ENCODE data around the gene RNF144B. TPM values are rescaled to one million over a fixed set of nuclear protein-coding genes. Genes with fewer than 3 reads are reported as not detected.

RNF144B gene
- total and polyA plus RNA-seq, 2 of the 13 experiments (the other 11 are each of a cell fraction or from before 2014, with no cell fraction given): 1.8 to 4.3 TPM

- TF ChIP-seq ZNF414 (CRISPR knock-in tag; IDR thresholded peaks at IDR 0.05) (no peak), ISL2 (CRISPR knock-in tag; IDR thresholded peaks at IDR 0.05) (0 out of 2 replicates have a peak, but pooled peaks have one; percentile 15), PHB2 (IDR thresholded peaks at IDR 0.05; ENCODE audit: partially characterized antibody) (no peak), DDIT3 (CRISPR knock-in tag; IDR thresholded peaks at IDR 0.05) (no peak), EP300 (IDR thresholded peaks at IDR 0.05; ENCODE audit: low read depth in 2 of 2, low read length in 2 of 2) (peak; percentile 40 to 43; a peak in 1 of 4 replicates), EP300 (CRISPR knock-in tag; IDR thresholded peaks at IDR 0.05; ENCODE audit: borderline replicate concordance) (peak; percentile 50; the same call in 1 of the 2 replicates), ZNF12 (CRISPR knock-in tag; IDR thresholded peaks at IDR 0.05) (0 out of 2 replicates have a peak, but pooled peaks have one; percentile 35), GFI1 (CRISPR knock-in tag; IDR thresholded peaks at IDR 0.05; ENCODE audit: borderline replicate concordance) (no peak), ZBTB3 (CRISPR knock-in tag; IDR thresholded peaks at IDR 0.05; ENCODE audit: borderline replicate concordance, low read depth) (0 out of 2 replicates have a peak, but pooled peaks have one; percentile 21), CEBPB (IDR thresholded peaks at IDR 0.05; ENCODE audit: borderline replicate concordance, low read depth, low read length) (peak; percentile 91), ZFP36L1 (CRISPR knock-in tag; IDR thresholded peaks at IDR 0.05) (no peak), ZNF644 (CRISPR knock-in tag; IDR thresholded peaks at IDR 0.05; ENCODE audit: low read depth) (peak; percentile 54; the same call in 1 of the 2 replicates), RFX3 (CRISPR knock-in tag; IDR thresholded peaks at IDR 0.05) (no peak), ZNF784 (CRISPR knock-in tag; IDR thresholded peaks at IDR 0.05; ENCODE audit: borderline replicate concordance) (no peak), NFE2L1 (CRISPR knock-in tag; IDR thresholded peaks at IDR 0.05; ENCODE audit: borderline replicate concordance) (no peak), ZNF564 (CRISPR knock-in tag; IDR thresholded peaks at IDR 0.05) (no peak), ZC3H13 (CRISPR knock-in tag; IDR thresholded peaks at IDR 0.05) (no peak), ZNF281 (CRISPR knock-in tag; IDR thresholded peaks at IDR 0.05; ENCODE audit: borderline replicate concordance) (0 out of 2 replicates have a peak, but pooled peaks have one; percentile 19)
- TF ChIP-seq, protein P1, sequence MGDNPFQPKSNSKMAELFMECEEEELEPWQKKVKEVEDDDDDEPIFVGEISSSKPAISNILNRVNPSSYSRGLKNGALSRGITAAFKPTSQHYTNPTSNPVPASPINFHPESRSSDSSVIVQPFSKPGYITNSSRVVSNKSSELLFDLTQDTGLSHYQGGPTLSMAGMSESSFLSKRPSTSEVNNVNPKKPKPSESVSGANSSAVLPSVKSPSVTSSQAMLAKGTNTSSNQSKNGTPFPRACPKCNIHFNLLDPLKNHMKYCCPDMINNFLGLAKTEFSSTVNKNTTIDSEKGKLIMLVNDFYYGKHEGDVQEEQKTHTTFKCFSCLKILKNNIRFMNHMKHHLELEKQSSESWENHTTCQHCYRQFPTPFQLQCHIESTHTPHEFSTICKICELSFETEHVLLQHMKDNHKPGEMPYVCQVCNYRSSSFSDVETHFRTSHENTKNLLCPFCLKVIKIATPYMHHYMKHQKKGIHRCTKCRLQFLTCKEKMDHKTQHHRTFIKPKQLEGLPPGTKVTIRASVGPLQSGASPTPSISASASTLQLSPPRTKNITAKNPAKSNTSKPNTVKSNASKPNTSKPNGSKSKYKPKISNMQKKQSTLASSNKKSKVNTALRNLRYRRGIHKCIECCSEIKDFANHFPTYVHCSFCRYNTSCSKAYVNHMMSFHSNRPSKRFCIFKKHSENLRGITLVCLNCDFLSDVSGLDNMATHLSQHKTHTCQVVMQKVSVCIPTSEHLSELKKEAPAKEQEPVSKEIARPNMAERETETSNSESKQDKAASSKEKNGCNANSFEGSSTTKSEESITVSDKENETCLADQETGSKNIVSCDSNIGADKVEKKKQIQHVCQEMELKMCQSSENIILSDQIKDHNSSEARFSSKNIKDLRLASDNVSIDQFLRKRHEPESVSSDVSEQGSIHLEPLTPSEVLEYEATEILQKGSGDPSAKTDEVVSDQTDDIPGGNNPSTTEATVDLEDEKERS (CRISPR knock-in tag; IDR thresholded peaks at IDR 0.05): no peak
- TF ChIP-seq, protein P2, sequence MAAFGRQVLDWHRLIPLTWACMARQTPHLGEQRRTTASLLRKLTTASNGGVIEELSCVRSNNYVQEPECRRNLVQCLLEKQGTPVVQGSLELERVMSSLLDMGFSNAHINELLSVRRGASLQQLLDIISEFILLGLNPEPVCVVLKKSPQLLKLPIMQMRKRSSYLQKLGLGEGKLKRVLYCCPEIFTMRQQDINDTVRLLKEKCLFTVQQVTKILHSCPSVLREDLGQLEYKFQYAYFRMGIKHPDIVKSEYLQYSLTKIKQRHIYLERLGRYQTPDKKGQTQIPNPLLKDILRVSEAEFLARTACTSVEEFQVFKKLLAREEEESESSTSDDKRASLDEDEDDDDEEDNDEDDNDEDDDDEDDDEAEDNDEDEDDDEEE (CRISPR knock-in tag; IDR thresholded peaks at IDR 0.05): 0 out of 2 replicates have a peak, but pooled peaks have one; percentile 9
Observed at GRCh38 chr6:18386298-18386976, 713 bp upstream of the RNF144B start (continued).
